Esophagus muscularis mucosa (tissue), 4 donors: Measurements from ENCODE around the gene ASXL2. TPM values are rescaled to one million over a fixed set of nuclear protein-coding genes. Genes with fewer than 3 reads are reported as not detected.

ENCODE experiments used
- DNase-seq: peaks from one replicate; pipeline ENCODE4 v3.0.0-alpha.2; 2017; ENCODE audit errors: extremely low spot score
- H3K27ac ChIP-seq, 4 donors: fragments of 200-600 bp; sonication (generic); replicated peaks in 1 of 4; 1 replicate in 3 of 4; 2 replicates in 1 of 4; pipeline ENCODE4 v1.5.1; 2016 to 2019; ENCODE audit warnings: mild to moderate bottlenecking in 1 of 4
- H3K27me3 ChIP-seq, 4 donors: fragments of 200-600 bp; sonication (generic); one replicate each; pipeline versions ENCODE4 v1.5.1 to v1.6.0; 2016 to 2019
- H3K36me3 ChIP-seq, 4 donors: fragments of 200-600 bp; sonication (generic); one replicate each; pipeline ENCODE4 v1.5.1; 2016 to 2019
- H3K4me1 ChIP-seq, 4 donors: fragments of 200-600 bp; sonication (generic); one replicate each; pipeline ENCODE4 v1.5.1; 2016 to 2019
- H3K4me3 ChIP-seq, 4 donors: fragments of 200-600 bp; sonication (generic); 1 replicate in 2 of 4; 2 replicates in 2 of 4; pipeline ENCODE4 v1.5.1; 2016 to 2019; ENCODE audit warnings: mild to moderate bottlenecking in 4 of 4, moderate library complexity in 1 of 4
- H3K9me3 ChIP-seq, 4 donors: fragments of 200-600 bp; sonication (generic); 1 replicate in 3 of 4; 2 replicates in 1 of 4; pipeline ENCODE4 v1.5.1; 2016 to 2019
- CTCF ChIP-seq, 3 experiments: fragments of 200-600 bp in 2 of 3; fragments of 450-650 bp in 1 of 3; sonication (generic) in 2 of 3; IDR thresholded peaks; one replicate each; pipeline ENCODE4 v1.5.1; 2017 to 2019; ENCODE audit warnings: antibody characterized with exemption in 3 of 3, mild to moderate bottlenecking in 2 of 3, moderate library complexity in 1 of 3
- EP300 ChIP-seq: sonication (generic); formaldehyde crosslinking; IDR thresholded peaks from one replicate; pipeline ENCODE4 v1.6.1; 2017; ENCODE audit warnings: antibody characterized with exemption
- POLR2A ChIP-seq: fragments of 450-650 bp; IDR thresholded peaks from one replicate; pipeline ENCODE4 v1.6.1; 2017; ENCODE audit warnings: antibody characterized with exemption, moderate library complexity, mild to moderate bottlenecking, low read depth
- POLR2AphosphoS5 ChIP-seq, 2 donors: sonication (generic); formaldehyde crosslinking; IDR thresholded peaks; one replicate each; pipeline ENCODE4 v1.6.1; 2017; ENCODE audit warnings: antibody characterized with exemption in 2 of 2
- WGBS: methylation state at CpG from one replicate; pipeline ENCODE4 v1.1.5; 2018; 5-methylcytosine and 5-hydroxymethylcytosine counted together
- intact Hi-C: fragments of 100-400 bp; cut with DNase I; formaldehyde crosslinking; loops from one replicate; pipeline ENCODE4 v1.15.1; 2023
- total RNA-seq, 4 donors: library from RNA; depleted of rRNA; stranded (reverse); fragments of >200 nt; gene quantifications; one replicate each; pipeline versions ENCODE4 v1.1.0 to v1.2.1, GENCODE V29; 2016

Gene ASXL2
- total RNA-seq, 4 donors from 2014 or later = 17.4 to 25.1 (median 20.5) TPM

DNA sequence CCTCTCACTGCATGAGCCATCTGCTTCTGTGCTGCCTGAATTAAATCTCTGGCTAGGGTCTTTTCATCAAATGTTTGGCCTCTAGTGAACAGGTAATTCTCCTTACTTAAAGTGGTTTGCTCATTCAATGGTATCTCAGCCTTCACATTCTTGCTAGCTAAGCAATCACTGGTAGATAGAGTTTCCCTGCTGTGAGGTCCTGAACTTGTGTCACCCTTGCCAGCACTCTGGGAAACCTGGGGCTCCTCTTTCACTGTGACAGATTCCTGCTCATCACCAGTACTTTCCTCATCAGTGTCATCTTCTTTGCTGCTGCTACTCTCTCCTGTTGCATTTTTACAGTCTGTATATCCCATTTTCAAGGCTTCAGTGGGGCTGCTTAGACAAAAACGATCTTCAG, 135.8 kb downstream of the ASXL2 start:
- no peak for TF ChIP-seq EP300
- TF ChIP-seq CTCF (IDR thresholded peaks at IDR 0.05) = no peak
- TF ChIP-seq POLR2A = no peak
- no peak for TF ChIP-seq POLR2AphosphoS5 (IDR thresholded peaks at IDR 0.05)
- no peak overlapping the region for H3K27ac ChIP-seq
- H3K36me3 ChIP-seq = peaks cover 26 to 51% (median 35%) of the 10 kb centered on the region in 4 donors
- no peaks in the 10 kb centered on the region for H3K27me3 ChIP-seq
- no peaks in the 10 kb centered on the region for H3K9me3 ChIP-seq
- peaks cover 0 to 7% (median 0%) of the 10 kb centered on the region in 4 donors for H3K4me1 ChIP-seq
- no peak for DNase-seq
- intact Hi-C loops = no loop called here
- 93% methylated on average over 1 of the region's 1 CpG for WGBS
- no peak overlapping the region for H3K4me3 ChIP-seq

DNA sequence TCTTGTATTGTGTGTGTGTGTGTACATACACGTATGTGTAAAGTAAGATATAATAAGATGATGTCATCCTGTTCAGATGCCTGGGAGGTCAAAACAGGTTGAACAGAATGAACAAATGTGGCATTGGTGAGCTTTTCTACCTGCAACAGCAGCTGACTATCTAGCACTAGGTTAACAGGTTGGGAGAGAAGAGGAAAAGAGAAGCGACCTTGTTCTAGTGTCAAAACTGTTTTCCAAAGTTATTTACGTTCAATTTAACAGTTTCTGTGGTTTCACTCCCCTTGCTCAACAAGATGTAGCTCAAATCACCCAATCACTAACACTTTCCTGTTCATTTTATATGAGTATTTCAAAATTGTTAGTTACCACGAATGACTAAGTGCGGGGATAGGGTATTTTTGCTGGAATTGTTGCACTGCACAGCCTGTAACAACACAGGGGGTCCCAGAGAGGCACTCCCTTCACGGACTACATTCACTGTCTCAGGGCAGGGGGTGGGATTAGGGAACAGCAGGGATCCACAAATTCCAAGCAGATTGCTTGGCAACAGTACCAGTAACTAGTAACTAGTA, 137.4 kb downstream of the ASXL2 start:
- WGBS = 70% methylated on average over 6 of the region's 6 CpGs
- peaks cover 26 to 45% (median 30%) of the 10 kb centered on the region in 4 donors for H3K36me3 ChIP-seq

GRCh38 chr2:25738383-25739343, 139.6 kb downstream of the ASXL2 start:
- Histone ChIP-seq H3K9me3 (no peaks in the 10 kb centered on the region), H3K4me3 (no peak overlapping the region), H3K27ac (no peak overlapping the region), H3K36me3 (peaks cover 19 to 28% (median 20%) of the 10 kb centered on the region in 4 donors), H3K27me3 (no peaks in the 10 kb centered on the region), H3K4me1 (peaks cover 0 to 7% (median 0%) of the 10 kb centered on the region in 4 donors)
- intact Hi-C loops = no loop called here
- WGBS = 94% methylated on average over 3 of the region's 3 CpGs
- TF ChIP-seq EP300 (no peak), CTCF (IDR thresholded peaks at IDR 0.05) (no peak), POLR2A (no peak), POLR2AphosphoS5 (IDR thresholded peaks at IDR 0.05) (no peak)
- no peak for DNase-seq

More for the DNA sequence above, 137.4 kb downstream of the ASXL2 start:
- H3K4me1 ChIP-seq = peaks cover 0 to 7% (median 0%) of the 10 kb centered on the region in 4 donors
- H3K27me3 ChIP-seq = no peaks in the 10 kb centered on the region
- H3K27ac ChIP-seq = no peak overlapping the region
- TF ChIP-seq POLR2AphosphoS5 (IDR thresholded peaks at IDR 0.05) = no peak
- no peak for TF ChIP-seq EP300
- TF ChIP-seq POLR2A = no peak
- TF ChIP-seq CTCF (IDR thresholded peaks at IDR 0.05) = no peak
- H3K4me3 ChIP-seq = no peak overlapping the region
- DNase-seq = no peak
- no peaks in the 10 kb centered on the region for H3K9me3 ChIP-seq
- intact Hi-C loops = no loop called here

DNA sequence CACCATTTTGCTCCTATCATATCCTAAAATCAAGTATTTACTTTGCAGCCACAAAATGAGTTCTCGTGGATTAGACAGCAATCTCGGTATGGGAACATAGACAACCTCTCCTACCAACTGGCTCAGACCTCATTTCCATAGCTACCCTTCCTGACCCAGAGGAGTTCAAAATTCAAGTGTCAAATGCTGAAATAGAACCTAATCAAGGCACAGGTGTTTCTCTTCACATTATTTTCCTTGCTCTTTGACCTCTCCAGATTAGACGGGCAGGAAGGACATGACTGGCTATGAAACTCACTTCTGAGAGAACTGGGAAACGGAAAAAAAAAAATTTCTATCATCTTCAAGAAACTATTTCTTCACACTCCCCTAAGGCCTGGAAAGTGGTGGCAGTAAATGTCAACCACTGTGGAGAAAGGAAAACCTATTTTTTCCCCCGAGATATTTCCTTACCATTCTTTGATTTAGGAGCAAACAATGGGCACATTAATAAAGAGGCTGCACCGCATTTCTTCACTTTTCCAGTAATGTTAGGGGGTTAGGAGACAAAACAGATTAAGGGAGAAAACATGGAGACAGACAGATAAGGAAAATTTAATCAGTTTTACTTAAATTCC, 141.3 kb downstream of the ASXL2 start:
- intact Hi-C loops = no loop called here
- H3K27me3 ChIP-seq = no peaks in the 10 kb centered on the region
- no peak overlapping the region for H3K4me3 ChIP-seq
- TF ChIP-seq CTCF (IDR thresholded peaks at IDR 0.05) = no peak
- TF ChIP-seq POLR2AphosphoS5 (IDR thresholded peaks at IDR 0.05) = no peak
- TF ChIP-seq EP300 = no peak
- DNase-seq = no peak
- H3K27ac ChIP-seq = no peak overlapping the region
- 91% methylated on average over 6 of the region's 6 CpGs for WGBS
- peaks cover 2 to 11% (median 4%) of the 10 kb centered on the region in 4 donors for H3K36me3 ChIP-seq
- no peaks in the 10 kb centered on the region for H3K9me3 ChIP-seq
- peaks cover 0 to 7% (median 0%) of the 10 kb centered on the region in 4 donors for H3K4me1 ChIP-seq
